RWPE1 (cell line): Measurements from ENCODE around the gene MAN2B2.
"Not testable (repeated sequence)": the region's sequence is repeated elsewhere in the genome, so short reads cannot be mapped to it uniquely, and the experiment has no call there.

Experiments used
- CTCF ChIA-PET: fragments of 350-600 bp; sonication (Branson Sonifier 250); formaldehyde crosslinking; extraction: SDS; loops from one replicate; lab custom pipeline; 2021; lab: Yijun Ruan, JAX
- POLR2A ChIA-PET: fragments of 400-600 bp; formaldehyde crosslinking; extraction: SDS; loops from one replicate; lab custom pipeline; 2020; ENCODE audit warnings: antibody characterized with exemption; ENCODE audit not compliant: low non-redundant PET; lab: Yijun Ruan, JAX
- DNase-seq: peaks from one replicate; pipeline ENCODE4 v3.0.0; 2012; ENCODE audit warnings: low spot score
- H3K27ac ChIP-seq: fragments of 450-650 bp; 2 replicates; pipeline ENCODE4 v1.5.1; 2017
- TF ChIP-seq, protein P1 (sequence below): fragments of 450-650 bp; conservative IDR thresholded peaks from 2 replicates; pipeline ENCODE4 v1.5.1; 2017; ENCODE audit warnings: low read depth, mild to moderate bottlenecking

The MAN2B2 gene

DNA sequence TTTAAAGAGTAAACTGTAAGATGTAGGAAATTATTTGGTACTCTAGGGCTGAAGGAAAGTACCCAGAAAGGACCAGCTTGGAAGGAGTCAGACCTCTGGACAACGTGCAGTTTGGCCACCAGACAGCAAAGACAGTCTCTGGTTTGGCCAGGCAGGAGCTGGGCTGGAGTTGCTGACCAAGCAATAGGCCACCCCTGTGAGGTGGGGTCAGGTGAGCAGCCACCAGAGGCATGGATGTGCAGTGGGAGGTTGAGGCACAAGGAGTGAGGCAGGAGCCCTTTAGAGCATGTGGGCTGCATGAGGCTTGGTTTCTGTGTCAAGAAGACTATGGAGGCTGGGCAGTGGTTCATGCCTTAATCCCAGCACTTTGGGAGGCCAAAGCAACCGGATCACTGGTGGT, 47.8 kb downstream of the MAN2B2 start:
- no peak for DNase-seq
- ChIA-PET POLR2A (no interaction called here), CTCF (no interaction called here)
- TF ChIP-seq, protein P1, sequence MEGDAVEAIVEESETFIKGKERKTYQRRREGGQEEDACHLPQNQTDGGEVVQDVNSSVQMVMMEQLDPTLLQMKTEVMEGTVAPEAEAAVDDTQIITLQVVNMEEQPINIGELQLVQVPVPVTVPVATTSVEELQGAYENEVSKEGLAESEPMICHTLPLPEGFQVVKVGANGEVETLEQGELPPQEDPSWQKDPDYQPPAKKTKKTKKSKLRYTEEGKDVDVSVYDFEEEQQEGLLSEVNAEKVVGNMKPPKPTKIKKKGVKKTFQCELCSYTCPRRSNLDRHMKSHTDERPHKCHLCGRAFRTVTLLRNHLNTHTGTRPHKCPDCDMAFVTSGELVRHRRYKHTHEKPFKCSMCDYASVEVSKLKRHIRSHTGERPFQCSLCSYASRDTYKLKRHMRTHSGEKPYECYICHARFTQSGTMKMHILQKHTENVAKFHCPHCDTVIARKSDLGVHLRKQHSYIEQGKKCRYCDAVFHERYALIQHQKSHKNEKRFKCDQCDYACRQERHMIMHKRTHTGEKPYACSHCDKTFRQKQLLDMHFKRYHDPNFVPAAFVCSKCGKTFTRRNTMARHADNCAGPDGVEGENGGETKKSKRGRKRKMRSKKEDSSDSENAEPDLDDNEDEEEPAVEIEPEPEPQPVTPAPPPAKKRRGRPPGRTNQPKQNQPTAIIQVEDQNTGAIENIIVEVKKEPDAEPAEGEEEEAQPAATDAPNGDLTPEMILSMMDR = no peak
- no peak overlapping the region for H3K27ac ChIP-seq

DNA sequence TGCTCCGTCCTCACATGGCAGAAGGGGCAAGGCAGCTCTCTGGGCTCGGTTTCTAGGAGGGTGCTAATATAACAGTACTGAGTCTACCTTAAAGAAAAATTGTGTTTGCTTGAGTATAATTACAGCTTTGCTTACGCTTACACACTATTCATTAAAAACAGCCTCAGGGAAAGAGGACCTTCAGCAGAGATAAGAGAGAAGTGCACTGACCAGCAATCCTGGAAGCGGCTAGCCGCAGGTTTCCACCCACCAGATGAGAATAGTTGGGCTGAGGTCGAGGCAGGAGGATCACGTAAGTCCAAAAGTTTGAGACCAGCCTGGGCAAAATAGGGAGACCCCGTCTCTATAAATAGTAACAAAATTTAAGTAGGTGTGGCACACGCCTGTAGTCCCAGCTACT, 50.3 kb downstream of the MAN2B2 start:
- TF ChIP-seq, protein P1 = no peak
- DNase-seq = no peak
- ChIA-PET POLR2A (no interaction called here), CTCF (interaction anchor here (0.7 kb wide), 1 partner anchor 206 kb away, joined by 3 read pairs; no protein-coding TSS in a partner anchor)
- H3K27ac ChIP-seq = no peak overlapping the region

DNA sequence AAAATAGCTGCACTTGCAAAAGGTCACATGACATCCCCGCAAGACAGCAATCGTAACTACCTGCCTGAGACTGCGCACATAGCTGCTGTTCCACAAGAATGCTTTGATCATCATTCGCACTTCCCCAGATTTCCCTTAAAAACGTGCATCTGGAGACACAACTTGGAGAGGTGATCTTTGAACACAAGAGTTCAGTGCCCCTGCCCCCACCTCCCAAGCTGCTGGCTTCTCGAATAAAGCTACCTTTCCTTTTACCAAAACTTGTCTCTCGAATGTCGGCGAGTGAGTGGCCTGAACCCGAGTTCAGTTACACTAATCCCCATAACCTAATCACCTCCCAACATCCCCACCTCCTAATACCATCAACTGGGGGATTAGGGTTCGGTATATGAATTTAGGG, 51.1 kb downstream of the MAN2B2 start:
- H3K27ac ChIP-seq = no peak overlapping the region
- ChIA-PET CTCF (no interaction called here), POLR2A (no interaction called here)
- DNase-seq = no peak
- TF ChIP-seq, protein P1 = no peak

DNA sequence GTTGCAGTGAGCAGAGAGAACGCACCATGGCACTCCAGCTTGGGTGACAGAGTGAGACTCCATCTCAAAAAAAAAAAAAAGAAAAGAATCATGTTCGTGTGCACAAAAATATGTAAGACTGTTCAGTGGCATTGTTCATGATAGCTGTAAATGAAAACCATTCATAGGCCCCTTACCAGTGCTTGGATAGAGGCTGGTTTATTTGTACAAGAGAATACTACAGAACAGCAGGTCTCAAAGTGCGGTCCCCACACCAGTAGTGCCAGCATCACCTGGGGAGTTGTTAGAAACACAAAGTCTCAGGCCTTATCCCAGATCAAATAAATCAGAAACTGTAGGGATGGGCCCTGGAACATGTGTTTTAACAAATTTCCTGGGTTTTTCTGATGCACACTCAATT, 52.8 kb downstream of the MAN2B2 start:
- DNase-seq = no peak
- H3K27ac ChIP-seq = no peak overlapping the region
- TF ChIP-seq, protein P1 = no peak
- POLR2A ChIA-PET = no interaction called here
- CTCF ChIA-PET = no interaction called here

DNA sequence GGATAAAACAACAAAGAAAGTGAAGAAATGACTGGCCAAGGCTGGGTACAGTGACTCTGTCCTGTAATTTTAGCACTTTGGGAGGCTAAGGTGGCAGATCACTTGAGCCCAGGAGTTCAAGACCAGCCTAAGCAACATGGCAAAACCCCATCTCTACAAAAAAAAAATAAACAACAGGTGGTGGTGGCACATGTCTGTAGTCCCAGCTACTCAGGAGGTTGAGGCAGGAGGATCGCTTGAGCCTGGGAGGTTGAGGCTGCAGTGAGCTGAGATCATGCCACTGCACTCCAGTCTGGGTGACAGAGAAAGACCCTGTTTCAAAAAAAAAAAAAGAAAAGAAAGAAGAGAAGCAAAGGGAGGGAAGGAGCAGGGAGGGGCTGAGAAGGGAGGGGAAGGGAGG, 53.5 kb downstream of the MAN2B2 start:
- DNase-seq, POLR2A ChIA-PET, H3K27ac ChIP-seq, CTCF ChIA-PET: not testable (repeated sequence)

DNA sequence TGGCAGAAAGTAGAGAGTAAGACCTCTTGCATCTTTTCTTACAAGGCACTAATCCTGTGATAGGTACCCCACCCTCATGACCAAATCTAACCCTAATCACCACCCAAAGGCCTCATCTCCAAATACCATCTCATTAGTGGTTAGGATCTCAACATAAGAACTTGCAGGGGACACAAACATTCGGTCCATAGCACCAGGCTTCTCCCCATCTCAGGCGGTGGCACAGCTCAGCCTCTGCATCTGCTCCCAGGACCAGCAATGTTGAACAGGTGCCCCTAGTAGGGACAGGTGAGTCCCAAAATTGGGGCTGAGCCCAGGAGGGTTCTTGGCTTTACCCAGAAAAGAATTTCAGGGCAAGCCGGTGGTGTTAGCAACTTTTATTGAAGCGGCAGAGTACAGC, 57.1 kb downstream of the MAN2B2 start:
- POLR2A ChIA-PET = no interaction called here
- TF ChIP-seq, protein P1 = no peak
- no peak for DNase-seq
- CTCF ChIA-PET = interaction anchor here (0.7 kb wide), 1 partner anchor 57 kb away, joined by 3 read pairs; no protein-coding TSS in a partner anchor
- peak overlapping the region; percentile 80; the same call in 1 of the 2 replicates for H3K27ac ChIP-seq

DNA sequence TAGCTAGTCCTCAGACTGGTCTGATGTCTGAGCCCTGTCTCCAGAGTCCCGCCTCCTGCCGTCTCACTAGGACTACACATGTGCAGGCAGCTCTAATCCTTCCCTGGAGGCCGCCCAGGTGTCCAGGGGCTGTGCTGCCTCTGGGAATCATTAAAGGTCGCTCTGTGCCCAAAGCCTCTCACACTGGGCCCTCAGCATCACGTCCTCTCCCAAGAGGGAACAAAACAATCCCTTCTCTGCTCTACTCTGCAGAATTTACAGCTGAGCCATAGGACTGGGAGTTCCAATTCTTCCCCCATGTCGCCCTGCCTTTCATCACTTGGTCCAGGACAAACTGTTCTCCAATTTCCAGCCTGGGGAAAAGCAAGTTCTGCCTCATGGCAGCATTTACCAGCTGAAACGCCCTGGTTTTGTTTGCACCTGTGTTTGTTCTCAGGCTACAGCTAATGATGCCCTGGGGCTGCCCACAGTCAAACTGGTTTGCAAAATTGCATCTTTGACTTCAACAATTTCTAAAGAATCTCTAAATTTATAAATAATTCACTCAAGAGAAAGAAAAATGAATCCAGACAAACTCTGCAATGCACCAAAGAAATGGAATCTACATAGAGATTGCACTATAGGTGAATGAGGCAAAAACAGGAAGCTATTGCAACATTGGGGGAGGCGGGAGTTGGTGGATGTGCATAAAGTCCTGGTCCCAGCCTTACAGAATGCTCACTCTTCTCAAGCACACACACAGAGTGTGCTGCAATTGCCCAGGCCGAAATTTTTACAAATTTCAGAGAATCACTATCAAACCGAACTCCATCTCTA, 58.3 kb downstream of the MAN2B2 start:
- H3K27ac ChIP-seq = peak overlapping the region; percentile 80
- ChIA-PET POLR2A (no interaction called here), CTCF (interaction anchor here (0.6 kb wide), 1 partner anchor 15 kb away, joined by 4 read pairs; no protein-coding TSS in a partner anchor)
- peak; percentile 20 for DNase-seq
- TF ChIP-seq, protein P1 = no peak
